ENCODE measurements around the gene SSBP2. TPM values are rescaled to one million over a fixed set of nuclear protein-coding genes. Genes with fewer than 3 reads are reported as not detected.

The SSBP2 gene
- total RNA-seq, 6 donors from 2014 or later: 23.0 to 110 (median 32.9) TPM

DNA sequence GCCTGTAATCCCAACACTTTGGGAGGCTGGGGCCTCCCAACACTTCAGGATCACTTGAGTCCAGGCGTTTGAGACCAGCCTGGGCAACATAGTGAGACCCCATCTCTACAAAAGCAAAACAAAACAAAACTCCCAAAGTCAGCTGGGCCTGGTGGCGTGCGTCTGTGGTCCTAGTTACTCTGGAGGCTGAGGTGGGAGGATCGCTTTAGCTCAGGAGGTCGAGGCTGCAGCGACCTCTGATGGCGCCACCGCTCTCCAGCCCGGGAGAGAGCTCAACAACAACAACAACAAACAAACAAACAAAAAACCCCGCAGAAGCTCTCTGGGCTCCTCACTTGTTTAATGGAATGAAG lies 357.5 kb downstream of the SSBP2 start:
- Histone ChIP-seq H3K4me1 (peaks cover 7 to 13% (median 12%) of the 10 kb centered on the region in 4 donors), H3K27me3 (peaks cover 0 to 12% (median 7%) of the 10 kb centered on the region in 4 donors), H3K9me3 (no peaks in the 10 kb centered on the region), H3K36me3 (no peaks in the 10 kb centered on the region), H3K4me3 (peak overlapping the region in 3 of 4 donors; percentile 34 to 48 (median 47)), H3K27ac (no peak overlapping the region)
- no peak for DNase-seq
- ATAC-seq (ENCODE audit: low FRiP score in 2 of 2): no peak
- whole genome bisulfite sequencing, 2 donors: 33 to 35% methylated on average over 7 to 10 of the region's 10 CpGs
- TF ChIP-seq POLR2AphosphoS5 (IDR thresholded peaks at IDR 0.05) (no peak), POLR2A (IDR thresholded peaks at IDR 0.05) (no peak), EP300 (IDR thresholded peaks at IDR 0.05) (no peak)
- TF ChIP-seq, protein P1, sequence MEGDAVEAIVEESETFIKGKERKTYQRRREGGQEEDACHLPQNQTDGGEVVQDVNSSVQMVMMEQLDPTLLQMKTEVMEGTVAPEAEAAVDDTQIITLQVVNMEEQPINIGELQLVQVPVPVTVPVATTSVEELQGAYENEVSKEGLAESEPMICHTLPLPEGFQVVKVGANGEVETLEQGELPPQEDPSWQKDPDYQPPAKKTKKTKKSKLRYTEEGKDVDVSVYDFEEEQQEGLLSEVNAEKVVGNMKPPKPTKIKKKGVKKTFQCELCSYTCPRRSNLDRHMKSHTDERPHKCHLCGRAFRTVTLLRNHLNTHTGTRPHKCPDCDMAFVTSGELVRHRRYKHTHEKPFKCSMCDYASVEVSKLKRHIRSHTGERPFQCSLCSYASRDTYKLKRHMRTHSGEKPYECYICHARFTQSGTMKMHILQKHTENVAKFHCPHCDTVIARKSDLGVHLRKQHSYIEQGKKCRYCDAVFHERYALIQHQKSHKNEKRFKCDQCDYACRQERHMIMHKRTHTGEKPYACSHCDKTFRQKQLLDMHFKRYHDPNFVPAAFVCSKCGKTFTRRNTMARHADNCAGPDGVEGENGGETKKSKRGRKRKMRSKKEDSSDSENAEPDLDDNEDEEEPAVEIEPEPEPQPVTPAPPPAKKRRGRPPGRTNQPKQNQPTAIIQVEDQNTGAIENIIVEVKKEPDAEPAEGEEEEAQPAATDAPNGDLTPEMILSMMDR (IDR thresholded peaks at IDR 0.05): no peak

DNA sequence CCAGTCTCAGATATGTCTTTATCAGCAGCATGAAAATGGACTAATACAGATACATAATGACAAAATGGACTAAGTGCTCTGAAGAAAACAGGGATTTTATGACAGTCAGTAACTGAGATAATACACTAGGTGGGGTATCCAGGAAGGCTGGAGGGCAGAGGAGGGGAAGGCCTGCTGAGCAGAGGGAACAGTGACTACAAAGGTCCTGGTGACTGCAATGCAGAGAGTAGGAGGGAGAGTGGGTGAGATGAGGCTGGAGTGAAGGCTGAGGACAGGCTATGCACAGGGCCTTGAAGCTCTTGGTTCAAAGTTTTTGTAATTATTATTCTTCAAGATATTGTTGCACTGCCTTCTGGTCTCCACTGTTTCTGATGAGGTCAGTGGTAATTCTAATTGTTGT lies 361.9 kb downstream of the SSBP2 start:
- TF ChIP-seq POLR2AphosphoS5 (IDR thresholded peaks at IDR 0.05): no peak
- TF ChIP-seq POLR2A (IDR thresholded peaks at IDR 0.05): no peak
- TF ChIP-seq, protein P1 (IDR thresholded peaks at IDR 0.05): no peak
- ATAC-seq (ENCODE audit: low FRiP score in 2 of 2) (peak in 1 of 2 donors; percentile 26), DNase-seq (no peak)
- Histone ChIP-seq H3K9me3 (no peaks in the 10 kb centered on the region), H3K4me3 (no peak overlapping the region), H3K27me3 (peaks cover 0 to 10% (median 6%) of the 10 kb centered on the region in 4 donors), H3K4me1 (peaks cover 7 to 8% (median 7%) of the 10 kb centered on the region in 4 donors), H3K36me3 (no peaks in the 10 kb centered on the region), H3K27ac (no peak overlapping the region)

DNA sequence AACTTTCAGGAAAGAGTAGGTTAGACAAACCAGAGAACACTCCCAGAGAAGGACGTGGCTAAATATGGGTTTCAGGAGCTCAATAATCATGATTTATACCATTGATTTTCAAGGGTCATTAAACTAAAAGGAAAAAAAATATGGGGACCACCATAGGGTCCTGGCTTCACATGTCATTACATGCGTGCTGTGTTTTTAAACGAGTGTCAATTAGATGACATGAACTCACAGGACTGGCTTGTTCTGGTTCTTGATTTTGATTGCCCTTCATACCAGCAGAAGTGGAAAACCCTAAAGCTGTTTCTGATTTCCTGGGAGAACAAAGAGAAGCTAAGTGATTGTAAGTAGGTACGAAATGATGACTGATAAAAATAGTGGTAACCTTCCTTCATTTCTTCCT lies 362.7 kb downstream of the SSBP2 start:
- H3K36me3 ChIP-seq: no peaks in the 10 kb centered on the region
- no peak overlapping the region for H3K27ac ChIP-seq
- ATAC-seq (ENCODE audit: low FRiP score in 2 of 2): no peak
- 84 to 85% methylated on average over 4 of the region's 4 CpGs for WGBS, 2 donors
- H3K4me1 ChIP-seq: no peaks in the 10 kb centered on the region
- no peak overlapping the region for H3K4me3 ChIP-seq
- DNase-seq: no peak
- H3K9me3 ChIP-seq: no peaks in the 10 kb centered on the region
- TF ChIP-seq, protein P1 (IDR thresholded peaks at IDR 0.05): no peak
- no peak for TF ChIP-seq POLR2A (IDR thresholded peaks at IDR 0.05)
- TF ChIP-seq EP300 (IDR thresholded peaks at IDR 0.05): no peak
- no peak for TF ChIP-seq POLR2AphosphoS5 (IDR thresholded peaks at IDR 0.05)
- peaks cover 0 to 2% (median 0%) of the 10 kb centered on the region in 4 donors for H3K27me3 ChIP-seq

DNA sequence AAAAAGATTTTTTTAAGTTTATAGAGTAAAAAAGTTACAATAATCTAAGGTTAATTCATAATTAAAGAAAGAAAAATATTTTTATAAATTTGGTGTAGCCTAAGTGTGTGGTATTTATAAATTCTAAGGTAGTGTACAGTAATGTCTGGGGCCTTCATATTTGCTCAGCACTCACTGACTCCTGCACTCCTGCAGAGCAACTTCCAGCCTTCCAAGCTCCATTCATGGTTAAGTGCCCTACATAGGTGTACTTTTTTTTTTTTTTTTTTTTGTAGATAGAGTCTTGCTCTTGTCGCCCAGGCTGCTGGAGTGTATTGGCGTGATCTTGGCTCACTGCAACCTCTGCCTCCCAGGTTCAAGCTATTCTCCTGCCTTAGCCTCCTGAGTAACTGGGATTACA lies 367.0 kb downstream of the SSBP2 start:
- H3K4me1 ChIP-seq: no peaks in the 10 kb centered on the region
- no peaks in the 10 kb centered on the region for H3K27me3 ChIP-seq
- no peaks in the 10 kb centered on the region for H3K36me3 ChIP-seq
- DNase-seq: no peak
- H3K4me3 ChIP-seq: no peak overlapping the region
- no peak for ATAC-seq (ENCODE audit: low FRiP score in 2 of 2)
- H3K27ac ChIP-seq: no peak overlapping the region
- 42 to 61% methylated on average over 2 of the region's 2 CpGs for WGBS, 2 donors
- TF ChIP-seq POLR2AphosphoS5 (IDR thresholded peaks at IDR 0.05) (no peak), EP300 (IDR thresholded peaks at IDR 0.05) (no peak)
- no peaks in the 10 kb centered on the region for H3K9me3 ChIP-seq

DNA sequence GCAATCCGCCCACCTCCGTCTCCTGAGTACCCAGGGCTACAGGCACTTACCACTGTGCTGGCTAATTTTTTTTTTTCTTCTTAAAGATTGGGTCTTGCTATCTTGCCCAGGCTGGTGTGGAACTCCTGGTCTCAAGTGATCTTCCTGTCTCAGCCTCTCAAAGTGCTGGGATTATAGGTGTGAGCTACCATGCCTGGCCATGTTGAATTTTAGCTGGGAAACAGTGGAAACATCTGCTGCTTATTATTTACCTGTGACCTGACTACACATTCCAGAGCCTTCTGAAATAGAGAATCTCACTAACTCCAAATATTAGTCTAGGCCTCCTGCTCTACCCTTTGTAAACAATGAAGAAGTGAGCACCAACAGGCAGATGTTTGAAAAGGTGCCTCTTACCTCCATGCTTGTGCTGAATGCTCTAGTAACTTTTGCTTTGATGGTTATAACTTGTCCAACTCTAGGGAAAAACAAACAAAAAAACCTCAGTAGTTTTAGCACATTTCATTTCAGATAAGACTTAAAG lies 379.5 kb downstream of the SSBP2 start:
- Histone ChIP-seq H3K27ac (no peak overlapping the region), H3K36me3 (no peaks in the 10 kb centered on the region), H3K9me3 (no peaks in the 10 kb centered on the region), H3K27me3 (no peaks in the 10 kb centered on the region), H3K4me1 (no peaks in the 10 kb centered on the region), H3K4me3 (no peak overlapping the region)
- ATAC-seq (ENCODE audit: low FRiP score in 2 of 2) (no peak), DNase-seq (no peak)
- 93 to 98% methylated on average over 2 of the region's 2 CpGs for WGBS, 2 donors
- no peak for TF ChIP-seq POLR2A (IDR thresholded peaks at IDR 0.05)
- no peak for TF ChIP-seq POLR2AphosphoS5 (IDR thresholded peaks at IDR 0.05)
- TF ChIP-seq EP300 (IDR thresholded peaks at IDR 0.05): no peak
- TF ChIP-seq, protein P1 (IDR thresholded peaks at IDR 0.05): no peak
